Stimulated activated CD4-positive, alpha-beta T cell treated with anti-CD3 and anti-CD28 coated beads, Interleukin-15, amount 100 ng/mL, for 1 hour (primary cell): ENCODE data around the gene ABHD14A.
A peak's percentile ranks its signal among the peaks of the same experiment; 100 is the strongest.

Source experiments
- DNase-seq, 2 donors: peaks; one replicate each; pipeline ENCODE4 v3.0.0-alpha.2; 2020; ENCODE audit warnings: low read depth in 1 of 2, low spot score in 1 of 2

The ABHD14A gene

DNA sequence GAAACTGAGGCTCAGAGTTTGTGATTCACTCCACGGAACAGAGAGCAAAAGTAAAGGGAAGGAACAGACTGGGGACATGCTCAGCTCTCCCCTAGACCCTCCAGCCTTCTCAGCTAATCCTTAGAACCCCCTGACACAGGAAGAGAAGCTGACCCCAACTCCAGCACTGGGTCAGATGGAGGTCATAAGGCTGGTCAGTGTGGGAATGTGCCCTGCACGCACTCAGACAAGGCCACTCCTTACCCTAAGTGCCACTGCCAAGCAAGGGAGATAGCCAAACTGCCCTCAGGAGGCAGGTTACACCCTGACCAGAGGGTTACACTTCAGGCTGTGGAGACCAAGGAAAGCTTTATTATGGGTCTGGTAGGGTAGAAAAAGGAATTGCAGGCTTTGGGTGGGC is 19.7 kb downstream of the ABHD14A start:
- no peak for DNase-seq

DNA sequence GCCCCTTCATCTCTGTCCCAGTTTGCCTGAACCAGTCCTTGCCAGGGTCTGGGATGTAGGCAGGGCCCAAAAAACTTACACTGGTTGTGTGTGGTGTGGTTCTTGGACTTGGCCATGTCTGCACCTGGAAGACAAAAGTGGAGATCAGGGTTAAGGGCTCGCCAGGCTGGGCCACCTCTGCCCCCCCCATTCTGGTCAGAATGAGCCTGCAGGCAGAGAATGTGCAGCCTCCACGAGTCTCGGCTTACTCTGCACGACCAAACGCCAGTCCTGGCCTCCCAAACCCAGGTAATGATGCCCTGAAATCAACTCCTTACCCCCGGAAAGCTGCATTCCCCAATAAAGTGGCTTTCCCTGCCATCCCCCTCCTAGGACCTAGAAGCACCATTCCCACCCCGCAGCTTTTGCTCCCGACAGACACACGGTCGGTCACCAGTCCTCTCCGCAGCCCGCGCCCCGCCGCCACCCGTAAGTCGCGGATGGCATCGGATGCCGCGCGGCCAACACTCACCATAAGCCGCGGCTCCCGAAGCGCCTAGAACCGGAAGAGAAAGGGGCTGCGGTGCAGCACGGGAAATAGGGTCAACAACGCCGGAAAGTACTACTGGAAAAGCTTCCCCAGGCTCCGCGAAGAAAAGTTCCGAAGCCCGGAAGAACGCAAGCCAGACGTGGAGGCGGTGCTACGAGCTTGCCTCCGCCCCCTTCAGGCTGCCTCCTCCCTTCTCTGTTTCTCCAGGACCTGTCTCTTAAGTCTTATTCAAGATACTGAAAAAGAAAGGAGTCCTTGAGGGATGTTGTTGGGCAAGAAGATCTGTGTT is 20.7 kb downstream of the ABHD14A start, which contains the start of gene RPL29:
Gene RPL29, minus strand, starts transcription at position 550 of the 818 bp plus-strand sequence. Its CDS starts 434 bp downstream, at position 116.
- DNase-seq: peak; percentile 80 to 83

DNA sequence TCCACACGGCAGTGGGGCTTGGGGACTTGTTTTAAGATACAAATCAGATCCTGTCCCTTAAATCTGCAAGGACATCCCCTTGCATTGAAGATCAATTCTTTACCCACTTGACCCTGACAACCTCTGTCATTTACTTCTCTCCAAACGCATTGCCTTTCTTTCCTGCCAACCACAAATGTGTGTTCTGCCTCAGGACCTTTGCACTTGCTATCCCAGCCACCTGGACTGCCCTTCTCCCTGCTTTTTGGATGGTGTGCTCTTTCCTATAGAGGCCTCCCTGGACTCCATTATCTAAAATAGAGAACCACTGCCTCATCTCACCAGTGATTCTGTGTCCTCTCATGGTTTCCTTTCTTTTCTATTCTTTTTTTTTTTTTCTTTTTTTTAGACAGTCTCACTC is 22.3 kb downstream of the ABHD14A start:
- DNase-seq: no peak

DNA sequence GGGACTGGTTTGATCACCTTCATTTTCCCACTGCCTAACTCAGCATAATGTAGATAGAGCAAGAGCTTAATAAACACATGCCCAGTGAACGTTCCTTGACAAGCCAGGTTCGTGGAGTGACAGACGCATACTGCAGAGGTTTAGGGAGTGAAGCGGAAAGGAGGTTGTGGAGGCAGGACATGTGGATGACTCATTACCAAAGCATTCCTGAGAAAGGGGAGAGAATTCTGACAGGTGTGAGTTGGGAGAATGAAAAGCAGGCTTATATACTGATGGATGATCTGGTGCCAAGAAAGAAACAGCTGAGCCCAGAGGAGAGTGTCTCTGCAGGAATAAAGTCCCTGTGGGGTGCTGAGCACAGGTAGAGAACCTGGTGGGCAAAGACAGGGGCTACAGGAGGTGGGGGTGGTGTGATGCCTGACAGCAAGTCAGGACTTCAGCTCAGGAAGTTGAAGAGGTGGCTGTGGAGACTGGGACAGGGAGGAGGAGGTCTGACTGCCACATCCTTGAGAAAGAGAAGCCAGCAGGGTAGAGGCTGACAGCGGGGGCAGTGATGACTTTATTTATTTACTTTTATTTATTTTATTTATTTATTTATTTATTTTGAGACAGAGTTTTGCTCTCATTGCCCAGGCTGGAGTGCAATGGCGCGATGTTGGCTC is 23.2 kb downstream of the ABHD14A start:
- DNase-seq: no peak

DNA sequence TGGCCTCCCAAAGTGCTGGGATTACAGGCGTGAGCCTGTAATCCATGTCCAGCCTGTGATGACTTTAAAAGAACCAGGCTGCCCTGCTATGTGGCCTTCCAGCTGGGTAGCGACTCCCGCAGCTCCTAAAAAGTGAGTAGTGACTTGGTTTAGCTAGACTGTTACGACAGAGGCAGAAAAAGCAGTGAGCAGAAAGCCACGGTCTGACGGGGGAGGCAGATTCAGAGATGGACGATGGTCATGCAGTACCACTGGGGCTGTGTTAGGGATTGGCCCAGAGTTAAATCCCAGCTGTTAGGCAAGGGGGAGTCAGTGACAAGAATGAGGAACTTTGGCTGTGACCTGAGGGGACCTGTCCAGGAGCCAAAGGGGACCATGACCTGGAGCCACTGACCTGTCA is 23.9 kb downstream of the ABHD14A start:
- DNase-seq: no peak

DNA sequence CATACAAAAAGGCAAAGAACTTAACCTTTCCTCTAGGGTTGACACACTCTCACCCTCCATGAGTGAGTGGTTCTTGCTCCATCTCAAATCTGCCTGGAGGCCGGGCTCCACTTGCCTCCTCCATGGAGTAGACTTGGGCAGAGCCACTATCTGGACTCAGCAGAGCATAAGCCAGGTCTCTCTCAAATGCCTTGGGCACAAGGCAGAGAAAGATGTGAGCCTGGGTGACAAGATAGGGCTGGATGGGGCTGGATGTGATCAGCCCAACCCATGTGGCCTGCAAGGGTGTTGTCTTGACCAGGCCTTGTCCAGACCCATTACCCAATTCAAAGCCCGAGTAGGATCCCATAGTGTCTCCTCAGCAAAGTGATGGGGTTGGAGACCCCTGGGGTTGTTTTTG is 25.0 kb downstream of the ABHD14A start:
- no peak for DNase-seq

DNA sequence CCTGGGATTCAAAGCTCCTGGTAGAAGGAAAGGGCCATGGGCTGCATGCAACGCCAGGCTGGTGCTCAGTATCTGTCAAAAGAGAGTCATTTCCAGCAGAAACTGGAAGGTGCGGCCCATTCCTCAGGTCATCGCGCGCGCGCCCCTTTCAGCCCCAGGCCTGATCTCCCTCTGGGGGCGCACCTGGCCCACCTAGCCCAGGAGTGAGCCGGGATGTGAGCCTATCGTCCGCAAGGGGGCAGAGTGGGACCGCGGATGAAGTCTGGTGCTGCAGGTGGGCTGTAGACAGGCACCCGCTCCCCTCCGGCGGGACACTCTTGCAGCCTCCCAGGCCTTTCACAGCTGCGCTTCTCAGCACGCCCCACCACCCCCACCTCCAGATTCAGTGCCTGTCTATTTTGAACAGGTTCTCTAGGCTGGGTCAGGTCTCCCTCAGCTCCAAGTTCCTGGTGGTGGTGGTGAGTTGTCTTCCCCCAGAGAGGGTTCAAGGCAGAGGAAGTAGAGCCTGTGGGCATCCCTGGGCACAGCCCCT is 26.6 kb downstream of the ABHD14A start:
- DNase-seq: peak; percentile 71 to 73

DNA sequence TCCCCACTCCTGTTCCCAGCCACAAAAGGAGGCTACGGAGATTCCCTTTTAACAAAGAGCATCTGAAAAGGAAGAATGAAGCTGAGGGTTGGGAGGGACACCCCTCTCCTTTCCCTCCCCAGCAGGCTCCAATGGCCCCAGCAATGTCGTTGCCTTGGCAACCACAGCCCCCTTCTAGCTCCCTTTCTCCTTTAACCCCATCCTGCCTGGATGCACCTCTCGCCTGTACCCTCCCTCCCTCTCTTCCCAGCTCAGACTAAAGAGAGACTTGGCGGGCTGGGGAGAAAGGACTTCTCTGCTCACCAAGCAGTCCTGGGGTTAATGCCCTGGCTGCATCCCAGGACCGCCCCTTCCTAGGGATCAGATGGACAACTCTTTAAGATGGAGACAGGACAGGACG is 27.9 kb downstream of the ABHD14A start:
- DNase-seq: no peak

GRCh38 chr3:52004163-52004787 is 29.4 kb downstream of the ABHD14A start:
- DNase-seq: no peak

DNA sequence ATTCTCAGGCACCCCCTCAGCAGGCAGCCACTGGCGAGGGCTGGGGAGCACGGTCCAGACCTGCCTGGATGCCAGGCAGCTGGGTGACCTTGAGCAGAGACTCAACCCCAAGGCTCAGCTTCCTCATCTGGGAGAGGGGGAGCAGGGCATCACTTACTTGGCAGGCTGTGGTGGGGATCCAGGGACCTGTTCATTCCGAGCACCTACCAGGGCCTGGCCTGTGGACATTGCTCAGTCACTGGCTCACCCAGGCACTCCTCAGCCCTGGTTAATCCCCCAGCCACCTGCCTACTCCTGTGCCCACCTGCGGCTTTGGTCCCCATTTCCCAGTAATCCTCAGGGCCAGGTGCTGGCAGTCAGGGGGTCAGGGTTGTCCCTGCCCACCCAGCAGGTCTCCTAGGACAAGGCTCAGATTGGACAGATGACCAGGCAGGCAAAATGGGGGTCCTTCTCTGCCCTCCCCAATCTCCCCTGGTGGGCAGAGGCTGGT is 30.1 kb downstream of the ABHD14A start:
- DNase-seq: no peak

- no peak for DNase-seq
Measured at GRCh38 chr3:52005571-52005986, 30.7 kb downstream of the ABHD14A start.

- no peak for DNase-seq
Measured at GRCh38 chr3:52006017-52006819, 31.4 kb downstream of the ABHD14A start.

GRCh38 chr3:52006820-52007133 is 31.9 kb downstream of the ABHD14A start:
- DNase-seq: no peak

DNA sequence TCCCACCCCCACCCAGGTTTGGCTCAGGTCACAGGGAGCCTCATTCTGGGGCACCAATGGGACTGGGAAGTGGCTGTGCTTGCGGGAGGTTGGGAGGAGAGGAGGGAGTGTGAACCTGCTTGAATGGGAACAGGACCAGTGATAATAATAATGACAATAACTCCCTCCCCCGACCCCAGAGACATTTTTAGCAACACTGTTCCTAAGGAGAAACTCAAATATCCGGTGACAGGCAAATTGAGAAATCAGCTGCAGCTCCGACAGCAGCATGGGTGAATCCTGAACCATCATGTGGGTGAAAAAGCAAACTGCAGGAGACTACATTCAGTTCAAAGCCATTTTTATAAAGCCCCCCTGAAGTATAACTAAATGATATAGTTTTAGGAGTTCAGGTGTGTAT is 32.4 kb downstream of the ABHD14A start:
- DNase-seq: no peak

- DNase-seq: no peak
Measured at GRCh38 chr3:52010431-52010830, 35.6 kb downstream of the ABHD14A start.

- no peak for DNase-seq
Measured at GRCh38 chr3:52012699-52013098, 37.8 kb downstream of the ABHD14A start.

GRCh38 chr3:52013802-52014598 is 39.1 kb downstream of the ABHD14A start:
- DNase-seq: no peak

GRCh38 chr3:52014613-52015012 is 39.7 kb downstream of the ABHD14A start:
- no peak for DNase-seq

- DNase-seq: no peak
Measured at GRCh38 chr3:52015438-52016228, 40.8 kb downstream of the ABHD14A start.
